CD14-positive monocyte (primary cell): ENCODE measurements around the gene FDPS. TPM values are rescaled to one million over a fixed set of nuclear protein-coding genes. Genes with fewer than 3 reads are reported as not detected.

Experiments used
- DNase-seq, 3 donors: peaks; one replicate each; pipeline ENCODE4 v3.0.0-alpha.2; 2011 to 2022
- H2AFZ ChIP-seq: 2 replicates; pipeline ENCODE4 v1.6.0; 2012; ENCODE audit warnings: mild to moderate bottlenecking, low read depth, low read length, inconsistent platforms; ENCODE audit not compliant: insufficient read depth, poor library complexity, severe bottlenecking
- H3K27ac ChIP-seq, 2 donors: 1 replicate in 1 of 2; 2 replicates in 1 of 2; pipeline ENCODE4 v1.5.1; 2012 to 2013; ENCODE audit warnings: low read length in 2 of 2, control low read depth in 1 of 2, inconsistent platforms in 1 of 2, low read depth in 1 of 2, mild to moderate bottlenecking in 1 of 2
- H3K27me3 ChIP-seq, 2 donors: one replicate each; pipeline versions ENCODE4 v1.6.0 to v1.6.1; 2011 to 2013; ENCODE audit warnings: low read length in 2 of 2; ENCODE audit not compliant: control insufficient read depth in 2 of 2, insufficient read depth in 2 of 2
- H3K36me3 ChIP-seq, 2 donors: replicated peaks in 1 of 2; 1 replicate in 1 of 2; 2 replicates in 1 of 2; pipeline versions ENCODE4 v1.5.1 to v1.6.1; 2012 to 2013; ENCODE audit warnings: low read length in 2 of 2, control low read depth in 1 of 2, inconsistent platforms in 1 of 2, mild to moderate bottlenecking in 1 of 2; ENCODE audit not compliant: insufficient read depth in 2 of 2, control insufficient read depth in 1 of 2
- H3K4me1 ChIP-seq, 2 donors: 1 replicate in 1 of 2; 2 replicates in 1 of 2; pipeline versions ENCODE4 v1.5.1 to v1.6.1; 2012 to 2013; ENCODE audit warnings: low read length in 2 of 2, control low read depth in 1 of 2, inconsistent platforms in 1 of 2, mild to moderate bottlenecking in 1 of 2, moderate library complexity in 1 of 2; ENCODE audit not compliant: insufficient read depth in 2 of 2, control insufficient read depth in 1 of 2
- H3K4me2 ChIP-seq: replicated peaks from 2 replicates; pipeline ENCODE3; 2012; ENCODE audit warnings: low read length, moderate library complexity, mild to moderate bottlenecking; ENCODE audit not compliant: poor library complexity, severe bottlenecking; ENCODE audit errors: extremely low read depth
- H3K4me3 ChIP-seq, 3 experiments: fragments of 200-600 bp in 1 of 3; sonication (generic) in 1 of 3; replicated peaks in 1 of 3; 1 replicate in 2 of 3; 2 replicates in 1 of 3; pipeline ENCODE4 v1.5.1; 2011 to 2013; ENCODE audit warnings: low read length in 3 of 3, mild to moderate bottlenecking in 3 of 3, control low read depth in 2 of 3, low read depth in 2 of 3, inconsistent platforms in 1 of 3, moderate library complexity in 1 of 3
- H3K79me2 ChIP-seq: 2 replicates; pipeline ENCODE4 v1.6.0; 2012; ENCODE audit warnings: mild to moderate bottlenecking, control low read depth, inconsistent platforms, low read length, moderate library complexity; ENCODE audit not compliant: insufficient read depth
- H3K9ac ChIP-seq: 2 replicates; pipeline ENCODE4 v1.6.0; 2017; ENCODE audit warnings: low read length, mild to moderate bottlenecking; ENCODE audit not compliant: insufficient read depth, poor library complexity, severe bottlenecking
- H3K9me3 ChIP-seq, 2 donors: replicated peaks in 1 of 2; 1 replicate in 1 of 2; 2 replicates in 1 of 2; pipeline versions ENCODE4 v1.5.1 to v1.6.1; 2012 to 2013; ENCODE audit warnings: low read length in 2 of 2, control low read depth in 1 of 2; ENCODE audit not compliant: control insufficient read depth in 1 of 2, insufficient read depth in 1 of 2
- H4K20me1 ChIP-seq: 2 replicates; pipeline ENCODE4 v1.6.0; 2012; ENCODE audit warnings: mild to moderate bottlenecking, low read length, control low read depth, moderate library complexity; ENCODE audit not compliant: insufficient read depth
- H3K27ac Mint-ChIP-seq, 7 donors: one replicate each; pipeline ENCODE4 v1.8.0; 2020; ENCODE audit warnings: mild to moderate bottlenecking in 7 of 7, mixed read lengths in 7 of 7, moderate library complexity in 6 of 7, inconsistent platforms in 2 of 7
- H3K27me3 Mint-ChIP-seq, 3 donors: one replicate each; pipeline ENCODE4 v1.8.0; 2021 to 2022; ENCODE audit warnings: low read depth in 3 of 3, mild to moderate bottlenecking in 3 of 3, mixed read lengths in 3 of 3, moderate library complexity in 3 of 3, inconsistent platforms in 1 of 3
- H3K36me3 Mint-ChIP-seq, 2 donors: one replicate each; pipeline ENCODE4 v1.8.0; 2020; ENCODE audit warnings: mixed read lengths in 2 of 2, inconsistent platforms in 1 of 2, mild to moderate bottlenecking in 1 of 2
- H3K4me1 Mint-ChIP-seq: one replicate; pipeline ENCODE4 v1.8.0; 2020; ENCODE audit warnings: mild to moderate bottlenecking, mixed read lengths
- H3K4me3 Mint-ChIP-seq, 2 donors: one replicate each; pipeline ENCODE4 v1.8.0; 2020; ENCODE audit warnings: mild to moderate bottlenecking in 2 of 2, mixed read lengths in 2 of 2, moderate library complexity in 1 of 2
- H3K9me3 Mint-ChIP-seq, 7 donors: one replicate each; pipeline ENCODE4 v1.8.0; 2020 to 2022; ENCODE audit warnings: mixed read lengths in 7 of 7, mild to moderate bottlenecking in 6 of 7, moderate library complexity in 6 of 7, inconsistent platforms in 2 of 7
- CTCF ChIP-seq: fragments of 200-600 bp; IDR thresholded peaks from one replicate; pipeline ENCODE4 v1.8.0; 2022; ENCODE audit warnings: antibody characterized with exemption, mild to moderate bottlenecking
- WGBS: methylation state at CpG from one replicate; pipeline ENCODE4 v1.1.5; 2013; ENCODE audit warnings: missing lambda C conversion rate; ENCODE audit not compliant: insufficient coverage; 5-methylcytosine and 5-hydroxymethylcytosine counted together
- intact Hi-C, 2 donors: fragments of 100-400 bp; cut with micrococcal nuclease; formaldehyde crosslinking; loops; one replicate each; pipeline versions ENCODE4 v1.15.0 to v1.15.1; 2023
- polyA plus RNA-seq, 3 donors: library from polyadenylated mRNA; depleted of rRNA in 1 of 3; unstranded in 2 of 3; stranded (reverse) in 1 of 3; fragments of 300-500 nt in 2 of 3; fragments of >200 nt in 1 of 3; fragmentation: Illumina TruSeq in 2 of 3; gene quantifications; 1 replicate in 2 of 3; 2 replicates in 1 of 3; pipeline ENCODE4 v1.2.3, GENCODE V29; 2012 to 2021

Gene FDPS
- polyA plus RNA-seq, 3 donors, result 92.5 to 123 (median 117) TPM

GRCh38 chr1:155284476-155284875, 24.2 kb upstream of the FDPS start:
- intact Hi-C loops, result no loop called here

GRCh38 chr1:155285063-155285462, 23.6 kb upstream of the FDPS start:
- 97% methylated on average over 14 of the region's 14 CpGs for WGBS
- no peak overlapping the region for H3K4me2 ChIP-seq
- H2AFZ ChIP-seq, result no peak overlapping the region
- H3K4me1 Mint-ChIP-seq, result peaks cover 2% of the 10 kb centered on the region
- no peak for TF ChIP-seq CTCF
- H3K9me3 ChIP-seq, result no peaks in the 10 kb centered on the region
- H3K27ac ChIP-seq, result no peak overlapping the region
- H3K4me3 Mint-ChIP-seq, result no peak overlapping the region
- H3K4me1 ChIP-seq, result no peaks in the 10 kb centered on the region
- no peaks in the 10 kb centered on the region for H3K27me3 ChIP-seq
- no peaks in the 10 kb centered on the region for H3K9me3 Mint-ChIP-seq
- no peaks in the 10 kb centered on the region for H3K36me3 Mint-ChIP-seq
- no peak overlapping the region for H3K9ac ChIP-seq
- H3K4me3 ChIP-seq, result no peak overlapping the region
- intact Hi-C loops, result no loop called here
- DNase-seq, result no peak
- no peaks in the 10 kb centered on the region for H3K36me3 ChIP-seq
- peak overlapping the region in 1 of 7 donors; percentile 6 for H3K27ac Mint-ChIP-seq
- no peaks in the 10 kb centered on the region for H3K79me2 ChIP-seq
- peaks cover 0 to 4% (median 2%) of the 10 kb centered on the region in 3 donors for H3K27me3 Mint-ChIP-seq
- H4K20me1 ChIP-seq, result no peaks in the 10 kb centered on the region

More at GRCh38 chr1:155284476-155284875, 24.2 kb upstream of the FDPS start:
- Histone ChIP-seq H3K4me2 (no peak overlapping the region), H3K4me1 (no peaks in the 10 kb centered on the region), H3K27me3 (peaks cover 0 to under 1% of the 10 kb centered on the region in 2 donors), H3K36me3 (no peaks in the 10 kb centered on the region), H3K79me2 (no peaks in the 10 kb centered on the region), H3K9me3 (no peaks in the 10 kb centered on the region), H4K20me1 (no peaks in the 10 kb centered on the region), H3K9ac (no peak overlapping the region), H3K27ac (no peak overlapping the region), H2AFZ (no peak overlapping the region), H3K4me3 (no peak overlapping the region)
- H3K27me3 Mint-ChIP-seq, result peaks cover 0 to 5% (median 5%) of the 10 kb centered on the region in 3 donors
- no peak overlapping the region for H3K27ac Mint-ChIP-seq
- H3K36me3 Mint-ChIP-seq, result no peaks in the 10 kb centered on the region
- no peak for DNase-seq
- 99% methylated on average over 11 of the region's 12 CpGs for WGBS
- no peak for TF ChIP-seq CTCF
- H3K4me1 Mint-ChIP-seq, result peaks cover 3% of the 10 kb centered on the region
- H3K9me3 Mint-ChIP-seq, result no peaks in the 10 kb centered on the region
- H3K4me3 Mint-ChIP-seq, result no peak overlapping the region
